Activated CD8-positive, alpha-beta memory T cell treated with anti-CD3 and anti-CD28 coated beads for 4 hours (primary cell): Measurements from ENCODE around the gene ZNF646.

Source experiments
- DNase-seq, 2 donors: peaks; one replicate each; pipeline ENCODE4 v3.0.0-alpha.2; 2020; ENCODE audit warnings: low read depth in 2 of 2

The ZNF646 gene

GRCh38 chr16:31073970-31074813 is at the start of gene ZNF646, which contains the start of gene ZNF668:
ZNF646 (plus strand) TSS chr16:31074422; CDS start chr16:31076325, 1,903 bp downstream.
ZNF668 (minus strand) TSS chr16:31074240; CDS start chr16:31064459, 9,781 bp downstream.
- DNase-seq: peak; percentile 96 to 99

DNA sequence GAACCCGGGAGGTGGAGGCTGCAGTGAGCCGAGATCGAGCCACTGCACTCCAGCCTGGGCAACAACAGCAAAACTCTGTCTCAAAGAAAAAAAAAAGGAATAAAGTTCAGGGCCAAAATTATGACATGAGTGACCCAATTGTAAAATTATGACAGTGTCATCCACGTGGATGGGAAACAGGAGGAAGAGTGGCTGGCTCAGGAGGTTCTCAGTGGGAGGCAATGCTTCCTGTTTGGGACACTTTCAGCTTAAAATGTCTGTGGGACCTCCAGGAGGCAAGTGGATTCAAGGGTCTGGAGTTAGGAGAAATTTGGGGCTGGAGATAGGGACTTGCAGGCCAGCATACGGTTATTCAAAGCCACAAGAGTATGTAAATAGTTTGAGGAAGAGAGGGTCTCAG is 48.9 kb upstream of the ZNF646 start:
- DNase-seq: no peak

DNA sequence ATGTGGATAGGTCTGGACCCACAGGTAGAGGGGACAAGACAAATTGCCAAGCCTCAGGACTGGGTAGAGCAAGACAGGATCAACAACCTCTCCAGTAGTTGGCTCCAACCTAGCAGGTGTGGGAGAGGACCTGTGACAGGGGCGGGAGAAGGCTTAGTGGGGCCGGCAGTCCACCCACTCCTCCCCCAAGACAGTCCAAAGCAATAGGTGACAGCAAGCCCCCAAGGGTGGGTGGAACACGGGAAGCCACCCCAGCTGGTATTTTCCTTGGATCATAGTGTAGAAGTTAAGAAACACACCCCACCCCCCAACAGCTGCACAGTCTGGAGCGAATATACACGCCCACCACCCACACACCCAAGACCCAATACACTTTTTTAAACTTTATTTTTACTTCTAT is 45.0 kb upstream of the ZNF646 start:
- no peak for DNase-seq

- DNase-seq: no peak
These were observed 42.9 kb upstream of the ZNF646 start for GRCh38 chr16:31031276-31031675.

- DNase-seq: peak; percentile 96 to 97
These were observed 41.2 kb upstream of the ZNF646 start, which contains the start of gene STX4 for GRCh38 chr16:31032736-31033708. STX4 (plus strand) TSS chr16:31033558; CDS start chr16:31033806, 248 bp downstream.

GRCh38 chr16:31033709-31034492 is 40.3 kb upstream of the ZNF646 start:
- peak; percentile 76 to 82 for DNase-seq

- DNase-seq: no peak
These were observed 37.5 kb upstream of the ZNF646 start for GRCh38 chr16:31036691-31037090.

DNA sequence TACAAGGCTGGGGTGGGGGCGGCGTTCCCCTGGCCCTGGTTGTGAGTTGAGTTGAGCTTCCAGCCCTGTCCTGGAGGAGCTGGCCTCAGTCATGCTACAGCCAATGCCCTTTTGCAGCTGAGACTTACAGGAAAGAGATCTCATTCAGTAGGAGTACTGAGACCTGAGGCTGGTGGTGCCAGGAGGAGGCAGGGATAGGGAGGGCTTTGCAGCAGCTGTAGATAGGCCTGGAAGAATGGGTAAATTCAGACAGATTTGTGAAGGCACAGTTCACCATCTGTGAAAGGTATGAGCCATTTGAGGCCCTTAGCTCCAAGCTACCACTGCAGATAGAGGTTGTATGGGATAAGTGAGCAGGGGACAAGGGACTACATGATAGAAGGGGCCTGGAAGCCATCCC is 35.2 kb upstream of the ZNF646 start:
- no peak for DNase-seq

GRCh38 chr16:31042866-31043265 is 31.4 kb upstream of the ZNF646 start:
- no peak for DNase-seq

DNA sequence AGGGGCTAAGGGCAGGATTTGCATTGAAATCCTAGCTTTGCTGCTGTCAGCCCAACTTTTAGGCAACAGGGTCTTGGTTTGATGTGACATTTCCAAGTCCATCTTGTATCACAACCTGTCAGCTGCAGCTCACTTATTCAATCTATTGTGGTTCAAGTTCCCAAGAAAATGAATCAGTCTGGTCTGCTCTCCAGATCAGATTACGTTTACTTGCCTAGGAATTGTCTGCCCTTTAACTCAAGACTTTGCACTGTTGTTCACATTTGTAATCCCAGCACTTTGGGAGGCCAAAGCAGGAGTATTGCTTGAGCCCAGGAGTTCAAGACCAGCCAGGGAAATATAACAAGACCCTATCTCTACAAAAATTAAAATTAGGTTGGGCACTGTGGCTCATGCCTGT is 30.9 kb upstream of the ZNF646 start:
- DNase-seq: no peak

DNA sequence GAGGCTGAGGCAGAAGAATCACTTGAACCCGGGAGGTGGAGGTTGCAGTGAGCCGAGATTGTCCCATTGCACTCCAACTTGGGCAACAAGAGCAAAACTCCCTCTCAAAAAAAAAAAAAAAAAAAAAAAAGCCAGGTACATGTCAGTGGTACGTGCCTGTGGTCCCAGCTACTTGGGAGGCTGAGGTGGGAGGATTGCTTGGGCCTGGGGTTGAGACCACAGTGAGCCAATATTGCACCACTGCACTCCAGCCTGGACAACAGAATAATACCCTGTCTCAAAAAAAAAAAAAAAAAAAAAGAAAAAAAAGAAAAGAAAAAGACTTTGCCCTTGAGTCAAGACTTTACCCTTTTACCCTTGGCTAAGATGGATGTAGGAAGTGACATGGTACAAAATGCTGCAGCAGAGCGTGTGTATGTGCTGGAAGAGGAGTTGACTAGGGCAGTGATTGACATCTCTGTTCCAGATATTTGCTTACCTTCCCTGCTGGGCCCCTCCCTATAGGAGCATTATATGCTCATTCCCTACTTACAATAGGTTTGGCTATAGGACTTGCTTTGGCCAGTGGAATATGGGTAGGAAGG is 30.2 kb upstream of the ZNF646 start:
- DNase-seq: no peak

DNA sequence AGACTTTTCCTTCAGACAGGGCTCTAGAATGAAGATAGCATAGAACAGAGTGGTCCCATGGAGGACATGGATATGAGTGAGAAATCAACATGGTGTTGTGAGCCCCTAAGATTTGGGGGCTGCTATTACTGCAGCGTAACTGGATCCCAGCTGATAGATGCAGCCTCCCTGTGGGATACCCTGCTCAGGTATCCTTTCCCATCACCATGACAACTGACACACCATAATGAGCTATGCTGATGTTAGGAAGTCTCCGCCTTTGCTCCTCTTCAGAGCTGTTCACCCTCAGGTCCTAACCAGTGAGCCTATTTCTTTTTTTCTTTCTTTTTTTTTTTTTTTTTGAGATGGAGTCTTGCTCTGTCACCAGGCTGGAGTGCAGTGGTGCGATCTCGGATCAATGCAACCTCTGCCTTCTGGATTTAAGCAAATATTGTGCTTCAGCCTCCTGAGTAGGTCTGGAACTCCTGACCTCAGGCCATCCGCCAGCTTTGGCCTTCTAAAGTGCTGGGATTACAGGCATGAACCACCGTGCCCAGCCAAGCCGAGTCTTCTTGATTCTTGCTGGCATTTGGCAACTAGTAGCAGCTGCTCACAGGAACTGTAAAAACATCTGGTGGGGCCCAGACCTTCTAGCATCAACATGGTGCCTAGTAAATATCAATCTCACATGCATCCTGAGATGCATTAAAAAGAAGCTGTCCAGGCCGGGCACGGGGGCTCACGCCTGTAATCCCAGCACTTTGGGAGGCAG is 23.8 kb upstream of the ZNF646 start:
- DNase-seq: no peak

DNA sequence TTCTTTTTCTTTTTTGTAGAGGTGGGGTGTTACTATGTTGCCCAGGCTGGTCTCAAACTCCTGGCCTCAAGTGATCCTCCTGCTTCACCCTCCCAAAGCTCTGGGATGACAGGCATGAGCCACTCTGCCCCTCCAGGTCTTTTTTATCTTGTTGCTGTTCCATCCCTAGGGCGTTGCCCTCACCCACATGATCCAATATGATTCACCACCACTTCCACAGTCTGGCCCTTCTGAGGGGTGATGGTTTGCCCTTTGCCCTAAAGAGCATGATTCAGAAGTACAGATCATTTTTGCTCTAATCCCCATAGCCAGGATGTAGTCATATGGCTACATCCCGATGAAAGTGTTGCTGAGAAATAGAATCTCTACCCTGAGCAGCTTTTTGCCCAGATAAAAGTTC is 22.1 kb upstream of the ZNF646 start:
- DNase-seq: no peak

- no peak for DNase-seq
These were observed 18.6 kb upstream of the ZNF646 start for GRCh38 chr16:31055613-31056012.

DNA sequence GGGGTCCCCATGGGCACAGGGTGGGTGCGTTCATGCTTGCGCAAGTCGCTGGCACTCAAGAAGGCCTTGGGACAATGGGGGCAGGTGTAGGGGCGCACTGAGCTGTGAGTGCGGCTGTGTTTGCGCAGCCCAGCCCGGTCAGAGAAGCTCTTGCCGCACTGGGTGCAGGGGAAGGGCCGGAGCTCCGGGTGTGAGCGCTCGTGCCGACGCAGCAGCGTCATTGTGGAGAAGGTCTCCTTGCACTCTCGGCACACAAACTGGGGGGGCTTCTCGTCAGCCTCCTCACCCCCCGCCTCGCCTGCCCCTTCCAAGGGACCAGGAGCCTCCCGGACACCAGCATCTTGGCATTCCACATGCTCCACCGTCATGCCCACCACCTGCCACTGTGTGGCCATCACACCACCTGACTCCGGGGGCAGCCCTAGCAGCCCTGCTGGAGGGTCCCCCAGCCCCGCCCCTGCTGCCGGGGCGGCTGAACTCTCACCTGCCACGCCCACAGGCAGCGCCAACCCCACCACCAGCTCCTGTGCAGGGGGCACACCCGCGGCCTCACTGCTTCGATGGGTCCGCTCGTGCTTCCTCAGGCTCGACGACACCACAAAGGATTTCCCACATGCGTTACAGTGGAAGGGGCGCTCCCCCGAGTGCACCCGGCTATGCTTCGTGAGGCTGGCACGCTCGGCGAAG is 13.0 kb upstream of the ZNF646 start:
- no peak for DNase-seq

- no peak for DNase-seq
These were observed 12.3 kb upstream of the ZNF646 start for GRCh38 chr16:31061813-31062440.

DNA sequence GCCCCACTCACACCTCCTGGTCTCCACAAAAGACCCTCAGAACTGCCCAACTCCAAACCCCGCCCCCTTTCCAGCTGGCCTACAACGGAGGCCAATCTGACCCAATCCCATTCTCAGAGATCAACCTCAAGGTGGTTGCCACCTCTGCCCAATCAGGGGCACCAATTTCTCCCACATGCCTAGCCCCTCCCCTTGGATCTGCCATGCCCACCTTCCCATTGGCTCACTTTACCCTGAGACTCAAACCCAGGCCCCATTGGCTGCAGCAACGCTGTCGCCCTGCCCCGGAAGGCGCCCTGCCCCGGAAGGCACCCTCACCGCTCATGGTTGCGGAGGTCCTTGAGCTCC is 10.8 kb upstream of the ZNF646 start:
- no peak for DNase-seq

GRCh38 chr16:31063843-31064611 is 10.2 kb upstream of the ZNF646 start:
- DNase-seq: no peak
